HG02973 (cell line): Measurements from ENCODE around the gene ST3GAL2.
A peak's percentile ranks its signal among the peaks of the same experiment; 100 is the strongest.

Experiments
- ATAC-seq: cut with Tn5 transposase; IDR thresholded peaks from one replicate; pipeline ENCODE4 v1.9.1; 2021; ENCODE audit warnings: moderate library complexity; ENCODE audit not compliant: unreplicated experiment

ST3GAL2 gene

GRCh38 chr16:70438585-70438968, 323 bp downstream of the ST3GAL2 start:
- peak; percentile 0 for ATAC-seq

- ATAC-seq, result no peak
These were observed 1.0 kb downstream of the ST3GAL2 start for GRCh38 chr16:70437582-70438557.

DNA sequence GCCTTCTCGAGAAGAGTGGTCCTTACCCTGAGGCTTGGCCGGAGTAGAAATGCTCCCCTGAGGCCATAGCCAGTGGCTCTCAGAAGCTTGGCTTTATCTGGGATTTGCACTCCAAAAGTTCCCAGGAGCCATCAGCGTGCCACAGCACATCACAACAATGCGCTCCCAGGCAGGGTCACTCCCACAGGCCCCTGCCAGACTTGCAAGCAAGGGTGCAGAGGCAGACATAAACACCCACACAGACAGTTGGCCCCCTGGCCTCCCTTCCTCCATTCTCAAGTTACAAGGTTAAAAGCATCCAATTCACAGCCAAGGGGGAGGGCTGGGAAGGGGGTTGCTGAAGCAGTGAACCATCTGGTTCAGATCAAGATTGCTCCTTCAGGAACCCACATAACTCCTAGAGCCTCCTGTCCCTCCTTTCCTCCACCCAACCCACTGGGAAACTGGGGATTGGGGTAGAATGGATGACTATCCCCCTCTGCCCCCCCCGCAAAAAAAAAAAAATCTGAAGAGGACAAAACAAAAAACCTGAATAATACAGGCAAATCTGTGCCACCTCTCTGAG, 1.8 kb downstream of the ST3GAL2 start:
- no peak for ATAC-seq

GRCh38 chr16:70434484-70435260, 4.2 kb downstream of the ST3GAL2 start:
- ATAC-seq, result no peak

DNA sequence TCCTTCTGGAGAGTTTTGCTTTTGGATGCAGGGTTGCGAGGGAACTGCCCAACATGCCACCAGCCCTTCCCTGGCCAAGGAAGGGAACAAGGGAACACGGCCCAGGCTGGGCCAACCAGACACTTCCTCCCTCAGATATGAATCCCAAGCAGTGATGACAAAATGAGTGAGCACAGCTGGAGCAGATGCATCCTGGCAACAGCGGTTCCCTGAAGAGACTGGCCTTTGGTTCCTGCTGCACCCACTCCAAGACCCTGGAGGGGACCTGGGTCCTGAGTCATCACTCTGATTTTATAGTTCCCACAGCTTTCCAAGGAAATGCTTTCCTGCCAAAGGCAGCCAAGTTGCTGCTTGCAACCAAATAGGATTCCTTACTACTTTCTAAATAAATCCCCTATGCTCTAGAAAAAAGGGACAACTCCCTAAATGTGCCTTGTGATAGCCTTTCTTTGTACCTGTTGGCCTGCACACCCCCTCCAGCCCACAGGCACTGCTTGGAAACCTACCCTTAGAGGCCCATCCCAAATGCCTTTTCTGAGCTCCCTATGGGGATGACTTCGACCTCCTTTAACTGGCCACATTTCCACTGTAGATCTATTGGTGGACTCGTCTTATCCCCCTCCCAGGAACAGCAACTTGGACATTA, 5.3 kb downstream of the ST3GAL2 start:
- no peak for ATAC-seq

GRCh38 chr16:70432723-70433457, 6.0 kb downstream of the ST3GAL2 start:
- no peak for ATAC-seq

GRCh38 chr16:70432356-70432722, 6.6 kb downstream of the ST3GAL2 start:
- ATAC-seq, result no peak

DNA sequence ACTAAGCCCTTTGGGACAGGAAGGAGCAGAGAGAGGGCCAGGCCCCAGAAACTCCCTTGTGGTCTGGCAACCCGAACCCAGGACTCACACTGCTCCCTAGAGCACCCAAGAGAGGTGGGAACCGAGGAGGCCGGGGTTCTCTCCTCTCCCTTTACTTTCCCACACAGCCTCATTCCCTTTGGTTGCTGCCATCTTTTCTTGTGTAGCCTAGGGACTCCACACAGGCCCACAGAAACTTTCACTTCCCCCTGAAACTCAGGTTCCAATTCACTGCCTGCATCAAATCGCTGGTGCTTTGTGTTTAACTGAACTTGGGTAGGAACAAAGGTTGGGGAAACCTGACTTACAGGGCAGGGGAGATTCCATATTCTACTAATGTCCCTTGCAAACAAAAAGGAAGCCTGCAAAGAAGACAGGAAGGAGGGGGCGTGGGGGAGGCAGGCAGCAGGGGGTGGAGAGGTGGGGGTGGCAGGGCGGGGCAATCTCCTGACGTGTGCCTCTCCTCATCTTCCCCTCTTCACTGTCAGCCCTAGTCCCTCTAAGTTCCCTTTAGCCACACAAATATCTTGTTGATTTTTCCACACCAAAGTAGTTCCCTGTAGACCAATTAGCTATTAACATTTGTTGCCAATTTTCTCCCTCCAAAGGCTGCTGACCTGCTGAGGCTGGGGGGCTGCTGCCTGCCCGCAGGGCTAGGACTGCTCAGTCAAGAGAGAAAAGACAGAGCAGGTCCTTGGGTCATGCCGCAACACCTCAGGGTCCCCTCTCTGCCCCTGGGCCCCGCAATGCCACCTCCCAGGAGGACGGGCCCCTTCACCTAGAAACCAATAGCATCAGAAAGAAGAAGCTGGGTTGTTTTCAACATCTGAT, 8.0 kb downstream of the ST3GAL2 start:
- peak; percentile 46 for ATAC-seq

DNA sequence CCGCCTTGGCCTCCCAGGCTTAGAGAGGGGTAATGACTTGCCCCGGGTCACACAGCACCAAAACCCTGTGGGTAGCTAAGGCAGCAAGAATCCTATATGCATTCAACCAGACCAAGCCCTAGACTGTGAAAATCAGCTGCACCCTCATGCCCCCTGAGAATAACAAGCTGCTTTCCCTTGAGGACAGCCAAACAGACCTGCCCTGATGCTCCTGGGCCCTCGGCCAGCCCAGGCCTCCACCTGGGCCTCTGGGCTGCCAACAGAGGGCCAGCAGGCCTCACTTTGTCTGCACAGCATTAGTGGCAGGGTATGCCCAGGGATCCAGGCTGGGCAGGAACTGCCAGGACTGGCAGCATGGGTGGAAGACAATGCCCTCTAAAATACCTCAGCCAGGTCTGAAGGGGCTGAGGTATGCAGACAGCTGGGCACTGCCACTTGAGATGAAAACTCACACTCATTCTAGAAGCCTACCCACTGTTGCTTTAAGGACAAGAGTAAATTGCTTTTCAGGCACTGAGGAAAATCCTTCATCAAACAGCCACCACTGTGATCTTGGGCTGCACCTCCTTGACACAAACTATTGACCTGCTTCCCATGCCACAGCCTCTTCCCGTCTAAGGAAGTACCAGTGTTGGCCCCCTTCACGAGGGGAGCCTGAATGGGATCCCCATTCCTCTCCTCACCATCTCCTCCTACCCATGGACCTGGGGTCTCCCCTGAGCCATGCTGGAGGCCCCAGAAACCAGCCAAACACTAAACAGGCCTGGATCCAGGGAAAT, 8.8 kb downstream of the ST3GAL2 start:
- ATAC-seq, result peak; percentile 5

GRCh38 chr16:70428178-70428998, 10.5 kb downstream of the ST3GAL2 start:
- no peak for ATAC-seq

DNA sequence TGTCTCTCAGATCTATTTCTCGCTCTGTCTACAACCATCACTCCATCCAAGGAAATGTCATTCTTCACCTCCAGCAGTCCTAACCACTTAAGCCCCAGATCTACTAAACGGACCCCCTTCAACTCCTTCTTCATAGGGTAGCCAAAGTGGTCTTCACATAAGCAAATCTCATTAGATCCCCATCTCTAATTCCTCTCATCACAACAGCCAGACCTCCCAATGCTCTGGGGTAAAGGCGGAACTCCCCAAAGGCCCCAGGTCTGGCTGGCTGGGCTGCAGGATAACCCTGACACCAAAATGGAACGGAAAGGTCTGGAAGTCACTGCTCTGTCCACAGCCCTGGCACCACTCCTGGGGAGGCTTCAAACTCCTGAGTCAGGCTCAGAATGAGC, 11.1 kb downstream of the ST3GAL2 start:
- no peak for ATAC-seq

DNA sequence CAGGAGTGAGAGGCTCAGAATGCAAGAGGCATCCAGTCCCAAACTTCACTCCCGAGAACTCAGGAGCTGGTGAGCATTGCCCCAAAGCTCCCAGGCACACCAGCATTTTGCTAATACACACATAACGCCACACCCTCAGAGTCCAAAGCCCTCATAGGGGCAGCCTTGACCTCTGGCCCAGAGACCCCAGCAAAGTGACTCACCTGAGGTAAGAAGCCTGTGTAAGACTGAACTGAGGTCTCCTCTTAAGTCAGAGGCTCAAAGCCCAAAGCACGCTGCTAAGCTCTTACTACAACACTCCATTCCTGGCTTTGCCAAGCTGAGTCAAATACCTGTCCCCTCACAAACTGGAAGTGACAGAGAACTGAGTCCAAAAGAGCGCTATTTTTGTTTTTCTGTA, 16.4 kb downstream of the ST3GAL2 start:
- no peak for ATAC-seq

- ATAC-seq, result no peak
These were observed 17.2 kb downstream of the ST3GAL2 start for GRCh38 chr16:70421473-70422311.

DNA sequence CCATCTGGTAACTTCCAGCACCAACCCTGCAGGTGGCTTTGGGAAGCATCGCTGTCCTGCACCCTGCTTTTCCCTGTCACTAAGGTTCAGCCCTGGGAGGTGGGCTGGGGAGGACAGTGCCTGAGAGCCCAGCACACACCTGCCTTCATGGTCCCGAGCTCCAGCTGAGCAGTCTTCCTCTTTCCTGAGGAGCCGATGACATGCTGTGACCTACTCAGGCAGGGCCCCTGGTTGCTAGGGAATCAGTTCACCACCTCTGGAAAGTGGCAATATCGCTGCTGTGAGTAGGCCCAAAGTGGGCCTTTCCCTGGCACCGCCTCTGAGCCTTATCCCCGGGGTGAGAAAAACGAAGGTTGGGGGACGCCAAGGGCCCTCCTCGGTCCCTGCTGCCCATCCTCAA, 17.9 kb downstream of the ST3GAL2 start:
- ATAC-seq, result no peak

GRCh38 chr16:70419384-70420327, 19.2 kb downstream of the ST3GAL2 start:
- no peak for ATAC-seq

DNA sequence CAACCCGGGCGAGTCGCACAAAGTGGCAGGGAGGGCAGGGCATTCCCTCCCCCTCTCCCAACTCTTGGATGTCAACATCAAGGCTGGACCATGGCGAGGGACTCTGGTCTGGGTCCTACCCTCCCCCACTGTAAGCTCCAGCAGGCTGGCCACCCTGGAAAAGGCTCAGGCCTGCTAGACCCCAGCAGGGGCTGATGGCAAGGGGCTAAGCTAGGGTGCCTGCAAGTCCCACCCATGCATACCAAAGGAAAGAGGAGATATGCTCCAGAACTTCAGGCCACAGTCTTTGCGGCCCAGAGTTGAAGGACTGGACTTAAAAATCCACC, 19.9 kb downstream of the ST3GAL2 start:
- ATAC-seq, result no peak
